NOMO-1 treated with DMSO at 0.1 percent for 48 hours (cell line): ENCODE data around the gene RNASEH2A.
A peak's percentile ranks its signal among the peaks of the same experiment; 100 is the strongest.

Source experiments
- DNase-seq: peaks from one replicate; lab custom pipeline; 2025; ENCODE audit not compliant: unreplicated experiment; lab: John Stamatoyannopoulos, UW

The RNASEH2A gene

DNA sequence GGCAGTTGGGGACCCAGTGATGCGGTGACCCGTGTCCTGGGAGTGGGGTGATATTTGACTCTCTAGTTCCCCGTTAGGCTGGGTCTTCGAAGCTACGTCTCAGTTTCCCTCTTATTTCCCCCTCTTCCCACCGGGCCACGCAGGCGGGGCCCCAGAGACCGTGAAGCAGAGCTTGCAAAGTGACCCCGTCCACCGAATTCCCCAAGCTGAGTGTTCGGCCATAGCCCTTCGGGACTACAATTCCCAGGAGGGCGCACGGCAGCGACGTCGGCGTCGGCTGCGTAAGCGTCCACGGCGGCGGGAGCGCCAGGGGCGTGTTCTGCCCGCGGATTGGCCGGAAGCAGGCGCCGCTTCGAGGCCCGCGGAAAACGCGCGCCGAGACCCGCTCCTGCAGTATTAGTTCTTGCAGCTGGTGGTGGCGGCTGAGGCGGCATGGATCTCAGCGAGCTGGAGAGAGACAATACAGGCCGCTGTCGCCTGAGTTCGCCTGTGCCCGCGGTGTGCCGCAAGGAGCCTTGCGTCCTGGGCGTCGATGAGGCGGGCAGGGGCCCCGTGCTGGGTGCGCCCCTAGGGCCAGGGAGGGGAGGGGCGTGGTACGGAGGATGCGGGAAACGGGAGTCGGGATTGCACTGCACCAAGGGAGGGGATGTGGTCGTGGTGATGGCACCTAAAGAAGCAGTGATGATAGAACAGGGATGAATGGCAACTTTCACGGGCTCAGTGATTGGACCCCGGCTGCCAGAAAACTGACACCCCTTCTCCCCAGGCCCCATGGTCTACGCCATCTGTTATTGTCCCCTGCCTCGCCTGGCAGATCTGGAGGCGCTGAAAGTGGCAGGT is at the start of gene RNASEH2A:
TSS of gene RNASEH2A (plus strand) at position 343 of the 840 bp plus-strand sequence. CDS start at position 433, 90 bp downstream.
- peak; percentile 87 for DNase-seq

DNA sequence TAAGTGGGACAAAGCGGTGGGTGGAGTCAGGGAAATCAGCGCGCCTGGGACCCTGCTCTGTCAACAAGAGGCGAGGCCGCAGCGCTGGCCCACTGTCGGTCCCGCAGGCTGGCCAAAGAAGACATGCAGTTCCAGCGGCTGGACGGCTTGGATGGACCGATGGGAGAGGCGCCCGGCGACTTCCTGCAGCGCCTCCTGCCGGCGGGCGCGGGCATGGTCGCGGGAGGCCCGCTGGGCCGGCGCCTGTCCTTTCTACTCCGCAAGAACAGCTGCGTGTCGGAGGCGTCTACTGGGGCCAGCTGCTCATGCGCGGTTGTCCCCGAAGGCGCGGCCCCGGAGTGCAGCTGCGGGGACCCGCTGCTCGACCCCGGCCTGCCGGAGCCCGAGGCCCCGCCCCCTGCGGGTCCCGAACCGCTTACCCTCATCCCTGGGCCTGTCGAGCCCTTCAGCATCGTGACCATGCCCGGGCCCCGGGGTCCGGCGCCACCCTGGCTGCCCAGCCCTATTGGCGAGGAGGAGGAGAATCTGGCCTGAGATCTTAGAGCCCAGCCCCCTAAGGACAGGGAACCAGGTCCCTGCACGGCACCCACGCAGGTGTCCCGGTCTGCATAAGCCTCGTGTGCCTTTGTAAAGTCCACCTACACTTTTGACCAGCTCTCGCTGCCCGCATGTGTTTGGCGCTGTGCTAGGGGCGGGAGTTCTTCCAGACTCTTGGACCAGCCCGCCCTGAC is 48.7 kb upstream of the RNASEH2A start:
- peak; percentile 57 for DNase-seq

DNA sequence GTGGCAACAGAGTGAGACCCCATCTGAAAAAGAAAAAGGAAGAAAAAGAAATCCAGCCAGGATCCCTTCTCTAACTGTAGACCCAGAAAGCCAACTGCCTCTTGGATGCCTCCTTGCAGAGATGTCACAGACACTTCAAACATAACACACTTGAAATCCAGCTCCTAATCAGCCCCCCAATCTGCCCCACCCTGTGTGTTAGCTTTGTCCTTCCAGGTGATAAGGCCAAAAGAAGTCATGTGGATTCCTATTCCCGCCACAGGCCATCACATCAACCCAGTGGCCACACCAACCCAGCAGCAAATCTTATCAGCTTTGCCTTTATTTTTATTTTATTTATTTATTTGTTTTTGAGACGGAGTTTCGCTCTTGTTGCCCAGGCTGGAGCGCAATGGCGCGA is 46.7 kb upstream of the RNASEH2A start:
- DNase-seq: no peak

DNA sequence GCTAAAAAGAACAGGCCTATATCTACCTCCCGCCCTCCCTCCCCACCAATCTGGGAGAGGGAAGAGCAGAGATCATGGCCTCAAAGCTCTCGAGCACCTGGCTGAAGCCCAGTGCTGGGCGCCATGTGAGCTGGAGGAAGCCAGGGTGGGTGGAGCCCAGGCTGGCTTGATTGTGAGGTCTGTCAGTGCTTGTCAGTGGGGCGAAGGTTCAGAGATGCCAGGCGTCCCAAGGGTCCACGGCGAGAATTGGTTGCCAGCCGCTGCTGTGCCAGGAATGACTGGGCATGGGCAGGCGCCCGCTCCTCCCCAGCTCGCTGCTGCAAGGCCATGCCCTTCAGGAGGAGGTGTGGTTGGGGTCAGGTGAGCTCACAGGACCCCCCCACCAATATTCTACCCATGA is 43.3 kb upstream of the RNASEH2A start:
- DNase-seq: no peak

DNA sequence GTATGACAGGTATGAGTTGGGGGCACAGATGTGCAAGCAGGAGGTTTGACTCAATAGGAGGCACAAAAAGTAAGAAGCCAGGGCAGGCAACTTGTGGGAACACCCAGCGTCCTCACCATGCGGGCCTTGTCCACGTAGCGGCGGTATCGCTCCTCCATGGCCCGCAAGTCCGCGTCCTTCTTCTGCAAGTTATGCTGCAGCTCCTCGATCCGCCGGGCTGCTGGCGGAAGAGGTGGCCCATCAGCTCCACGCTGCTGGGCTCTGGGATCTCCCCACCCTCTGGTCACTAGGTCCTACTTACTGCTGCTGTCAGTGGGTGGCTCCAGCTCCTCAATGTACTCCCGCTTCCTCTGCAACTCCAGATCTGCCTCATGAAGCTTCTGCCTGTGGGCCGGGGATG is 41.7 kb upstream of the RNASEH2A start:
- no peak for DNase-seq

DNA sequence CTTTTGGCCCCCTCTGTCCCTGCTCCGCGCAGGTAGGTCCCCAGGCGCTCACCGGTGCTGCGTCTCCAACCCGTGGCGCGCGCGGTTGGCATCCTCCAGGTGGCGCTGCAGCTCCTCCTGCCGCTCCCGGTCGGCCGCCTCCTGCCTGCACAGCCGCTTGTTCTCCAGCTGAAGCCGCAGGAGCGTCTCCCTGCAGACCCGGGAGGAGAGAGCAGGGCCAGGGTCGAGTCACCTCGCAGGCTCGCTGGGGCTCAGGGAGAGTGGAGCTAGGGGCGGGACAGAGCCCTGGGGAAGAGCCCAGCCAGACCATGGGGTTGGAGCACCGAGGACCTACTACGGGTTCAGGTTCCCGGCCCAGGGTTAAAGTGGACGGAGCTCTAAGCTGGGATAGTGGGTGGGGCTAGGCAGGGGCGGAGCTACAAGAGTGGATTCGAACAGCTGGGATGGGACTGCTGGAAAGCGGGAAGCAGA is 40.3 kb upstream of the RNASEH2A start:
- peak; percentile 44 for DNase-seq

DNA sequence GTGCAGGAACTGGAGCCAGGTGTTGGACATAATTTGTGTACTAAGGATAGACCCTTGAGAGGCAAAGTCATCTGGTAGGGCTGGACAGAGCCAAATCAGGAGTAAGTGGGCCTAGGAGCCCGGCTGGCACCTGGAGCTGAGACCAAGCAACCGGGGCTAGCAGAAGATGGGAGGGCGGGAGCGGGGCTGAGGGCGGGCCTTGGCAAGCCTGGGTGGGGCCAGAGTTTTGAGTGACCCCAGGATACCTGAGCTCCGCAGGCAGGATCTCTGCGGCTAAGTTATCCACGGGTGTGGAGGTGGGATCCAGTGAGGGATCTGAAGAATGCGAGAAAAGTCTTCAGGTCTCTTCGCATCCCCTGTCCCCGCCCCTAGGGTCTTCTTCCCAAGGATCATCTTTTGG is 39.2 kb upstream of the RNASEH2A start:
- DNase-seq: no peak

DNA sequence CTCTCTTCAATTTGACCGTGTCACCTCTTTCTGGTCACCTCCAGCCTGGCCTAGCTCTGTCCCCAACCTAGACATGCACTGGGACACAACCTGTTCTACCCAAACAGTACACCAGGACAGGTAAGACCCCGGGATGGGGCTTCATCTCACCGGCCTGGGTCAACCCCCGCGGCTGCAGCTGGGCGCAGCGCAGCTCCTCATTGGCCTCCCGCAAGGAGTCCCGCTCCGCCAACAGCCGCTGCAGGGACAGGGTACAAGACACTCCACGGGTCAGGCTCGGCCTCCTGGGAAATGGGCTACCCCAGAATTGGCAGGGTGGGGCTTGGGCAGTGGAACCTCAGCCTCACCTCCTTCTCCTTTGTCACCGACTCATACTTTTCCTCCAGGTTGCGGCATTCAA is 38.7 kb upstream of the RNASEH2A start:
- no peak for DNase-seq

DNA sequence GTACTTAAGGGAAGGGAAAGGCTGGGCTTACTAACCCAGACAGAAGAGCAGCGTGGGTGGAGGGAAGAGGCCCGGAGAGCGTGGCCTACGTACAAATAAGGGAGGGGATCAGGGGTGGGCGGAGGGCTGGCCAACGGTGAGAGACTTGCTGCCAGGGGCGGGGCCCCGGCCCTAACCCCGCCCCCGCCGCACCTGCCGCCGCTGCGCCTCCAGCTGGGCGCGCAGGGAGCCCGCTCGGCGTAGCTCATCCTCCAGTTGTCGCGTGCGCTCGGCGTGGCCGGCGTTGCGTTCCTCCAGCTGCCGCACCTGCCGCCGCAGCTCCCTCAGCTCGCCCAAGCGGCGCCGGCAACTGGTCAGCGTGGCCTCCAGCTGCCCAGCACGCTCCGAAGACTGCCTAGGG is 36.7 kb upstream of the RNASEH2A start:
- DNase-seq: no peak

DNA sequence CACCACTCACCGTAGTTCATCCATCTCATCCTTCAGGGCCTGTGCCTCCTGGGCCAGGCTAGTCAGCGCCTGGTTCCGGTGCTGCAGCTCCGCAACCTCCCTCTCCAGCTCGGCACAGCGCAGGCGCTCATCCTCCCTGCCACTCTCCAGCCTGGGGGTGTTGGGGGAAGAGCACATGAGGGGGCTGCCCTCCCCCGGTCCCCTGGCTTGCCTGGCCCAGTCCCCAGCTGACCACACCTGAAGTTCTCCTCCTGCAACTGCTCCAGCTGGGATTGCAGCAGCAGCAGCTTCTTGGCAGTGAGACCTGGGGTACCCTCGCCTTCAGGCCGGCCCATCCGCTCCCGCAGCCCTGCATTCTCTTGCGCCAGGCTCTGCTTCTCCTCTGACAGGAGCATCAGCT is 35.5 kb upstream of the RNASEH2A start:
- DNase-seq: no peak

DNA sequence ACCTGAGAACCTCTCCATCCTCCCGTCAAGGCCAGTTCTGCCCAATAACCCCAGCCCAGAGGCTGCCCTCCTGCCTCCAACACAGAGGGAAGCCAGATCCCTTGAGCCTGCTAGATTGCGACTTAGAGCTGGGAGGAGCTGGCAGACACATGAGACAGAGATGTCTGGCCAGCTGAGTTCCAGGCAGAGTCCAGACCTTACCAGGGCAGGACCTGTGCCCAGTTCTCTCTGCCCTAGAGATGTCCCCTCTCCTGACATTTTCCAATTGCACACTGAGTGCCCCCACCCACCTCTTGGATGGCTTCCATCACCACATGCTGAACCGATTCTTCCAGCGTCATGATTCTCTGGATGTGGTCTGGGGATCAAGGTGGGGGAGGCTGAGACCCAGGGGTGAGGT is 34.1 kb upstream of the RNASEH2A start:
- no peak for DNase-seq

DNA sequence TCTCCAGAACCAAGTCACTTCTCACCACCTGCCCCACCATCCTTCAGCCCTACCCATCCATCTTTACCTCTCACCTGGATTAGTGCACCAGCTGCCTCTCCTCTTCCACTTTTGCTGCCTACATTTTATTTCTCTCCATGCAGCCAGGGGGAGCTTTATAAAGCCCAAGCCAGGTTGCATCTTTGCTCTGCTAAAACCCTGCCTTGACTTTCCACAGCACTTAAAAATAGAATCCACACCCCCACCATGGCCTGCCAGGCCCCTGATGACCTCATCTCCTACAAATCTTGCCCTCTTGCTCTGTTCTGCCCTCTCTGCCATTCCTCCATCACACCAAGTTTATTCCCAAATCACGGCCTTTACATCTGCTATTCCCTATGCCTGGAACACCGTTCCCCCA is 32.8 kb upstream of the RNASEH2A start:
- DNase-seq: no peak

DNA sequence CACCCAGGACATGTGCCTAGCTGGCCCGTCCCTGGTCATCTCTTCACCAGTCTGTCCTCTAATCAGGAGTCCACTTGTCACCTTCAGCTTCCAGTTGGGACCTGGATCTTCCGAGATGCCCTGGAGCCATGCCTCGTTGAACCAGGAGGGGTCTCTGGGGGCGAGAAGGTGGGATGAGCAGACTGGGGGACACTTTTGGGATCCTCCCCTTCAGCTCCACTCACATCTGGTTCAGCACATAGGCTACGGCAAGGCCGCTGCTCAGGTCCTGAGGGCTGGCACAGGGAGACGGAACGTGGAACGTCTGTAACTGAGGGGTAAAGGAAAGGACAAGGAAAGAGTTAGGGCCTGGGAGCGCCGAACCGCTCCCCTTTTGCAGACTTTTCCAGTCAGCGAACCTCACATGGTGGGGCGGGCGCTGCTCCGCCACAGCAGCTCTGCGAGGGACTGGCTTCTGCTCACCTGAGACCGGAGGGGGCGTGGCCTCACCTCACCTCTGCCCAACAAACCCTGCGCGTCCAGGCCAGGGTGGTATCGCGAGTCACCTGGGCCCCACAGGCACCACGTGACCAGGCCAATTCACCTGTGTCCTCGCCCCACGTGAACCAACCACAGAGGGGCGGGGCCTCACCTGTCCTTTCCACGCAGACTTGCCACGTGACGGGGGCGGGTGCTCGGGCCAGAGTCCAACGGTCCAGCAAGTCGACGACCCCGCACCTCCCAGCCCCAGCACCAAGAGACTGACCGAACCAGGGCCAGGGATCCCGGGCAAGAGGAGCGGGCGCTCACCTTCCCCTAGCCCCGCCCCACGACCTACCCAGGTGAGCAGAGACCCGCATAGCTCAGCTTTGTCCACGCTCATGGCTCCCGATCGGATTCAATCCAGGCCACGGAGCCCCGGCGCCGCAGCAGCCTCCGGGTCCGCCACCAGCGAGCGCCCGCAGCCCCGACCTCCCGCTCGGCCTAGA is 31.5 kb upstream of the RNASEH2A start, which contains the start of gene HOOK2:
TSS of gene HOOK2 (minus strand) at position 965 of the 968 bp plus-strand sequence. CDS start at position 862, 103 bp downstream.
- no peak for DNase-seq

DNA sequence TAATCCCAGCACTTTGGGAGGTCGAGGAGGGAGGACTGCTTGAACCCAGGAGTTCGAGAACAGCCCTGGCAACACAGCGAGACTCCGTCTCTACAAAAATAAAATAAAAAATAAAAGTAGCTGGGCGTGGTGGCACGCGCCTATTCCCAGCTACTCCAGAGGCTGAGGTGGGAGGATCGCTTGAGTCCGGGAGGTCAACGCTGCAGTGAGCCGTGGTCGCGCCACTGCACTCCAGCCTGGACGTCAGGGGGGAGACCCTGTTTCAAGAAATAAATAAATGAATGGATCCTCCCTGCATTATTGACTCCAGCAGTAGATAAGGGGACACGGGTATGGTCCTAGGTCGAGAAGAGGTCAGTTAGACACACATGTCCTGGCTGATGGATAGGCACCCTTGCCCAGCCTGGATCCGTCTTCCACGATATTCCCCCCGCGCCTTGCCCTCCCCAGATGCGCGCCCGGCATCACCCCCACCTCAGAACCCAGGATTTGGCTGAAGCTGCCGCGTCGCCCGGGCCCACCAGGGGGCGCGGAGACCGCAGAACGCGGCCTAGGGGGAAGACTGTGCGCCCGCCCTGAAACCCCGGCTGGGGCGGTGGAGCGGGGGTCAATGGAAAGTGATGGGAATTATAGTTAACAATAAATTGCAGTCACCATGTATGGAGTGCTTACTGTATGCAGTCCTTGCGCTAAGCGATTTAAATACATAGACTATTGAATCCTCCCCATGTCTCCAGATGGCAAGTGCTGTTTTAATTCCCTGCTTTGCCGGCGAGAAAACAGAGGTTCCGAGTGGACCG is 29.0 kb upstream of the RNASEH2A start:
- DNase-seq: peak; percentile 71

DNA sequence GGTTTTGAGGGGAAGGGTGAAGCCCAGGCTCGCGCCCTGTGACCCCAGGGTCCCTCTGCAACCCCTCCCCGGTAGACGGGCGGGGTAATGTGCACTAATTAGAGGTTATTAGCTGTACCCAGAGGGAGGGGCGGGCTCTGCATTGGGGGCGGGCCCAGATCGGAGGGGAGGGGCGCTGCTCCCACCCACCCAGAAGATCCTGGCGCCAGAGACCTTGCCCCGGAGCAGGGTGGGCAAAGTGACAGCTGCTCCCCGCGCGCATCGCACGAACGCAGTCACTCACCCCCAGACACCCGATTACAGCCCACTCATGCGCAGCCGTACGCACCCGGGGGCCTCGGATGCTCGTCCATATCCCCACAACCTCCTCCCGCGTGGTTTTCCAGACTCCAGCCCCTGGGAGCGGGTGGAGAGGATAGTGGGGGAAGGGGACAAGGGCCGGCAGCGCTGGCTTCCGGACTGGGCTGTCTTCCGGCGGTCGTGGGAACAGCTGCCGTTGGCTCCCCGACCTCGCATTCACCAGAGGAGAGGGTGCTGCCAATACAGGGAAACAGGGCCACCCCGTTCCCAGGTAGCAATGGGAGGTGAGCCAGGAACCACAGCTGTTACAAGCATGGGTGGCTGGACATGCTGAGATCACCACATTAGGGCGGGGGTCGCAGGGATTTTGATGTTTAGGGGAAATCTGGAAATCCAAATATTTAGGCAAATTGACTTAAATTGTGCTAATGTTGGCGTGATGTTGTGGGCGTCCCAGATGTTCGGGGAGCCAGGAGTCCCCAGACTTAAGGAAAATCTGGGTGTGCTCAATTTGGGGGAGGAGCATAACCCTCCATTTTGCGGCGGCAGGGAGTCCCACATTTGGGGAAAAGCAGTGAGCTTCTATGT is 28.1 kb upstream of the RNASEH2A start:
- peak; percentile 32 for DNase-seq

DNA sequence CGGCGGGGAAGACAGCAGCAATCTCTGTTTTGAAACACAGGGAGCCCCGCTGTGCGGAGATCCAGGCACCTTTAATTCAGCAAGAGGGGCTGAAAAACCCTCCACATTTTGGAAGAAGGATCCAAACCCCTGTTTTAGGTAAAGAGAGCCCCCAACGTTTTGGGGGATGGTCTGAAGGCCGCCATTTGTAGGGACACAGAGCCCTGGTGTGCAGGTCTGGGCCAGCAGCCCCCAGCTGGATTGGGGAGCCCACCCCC is 27.6 kb upstream of the RNASEH2A start:
- DNase-seq: no peak

DNA sequence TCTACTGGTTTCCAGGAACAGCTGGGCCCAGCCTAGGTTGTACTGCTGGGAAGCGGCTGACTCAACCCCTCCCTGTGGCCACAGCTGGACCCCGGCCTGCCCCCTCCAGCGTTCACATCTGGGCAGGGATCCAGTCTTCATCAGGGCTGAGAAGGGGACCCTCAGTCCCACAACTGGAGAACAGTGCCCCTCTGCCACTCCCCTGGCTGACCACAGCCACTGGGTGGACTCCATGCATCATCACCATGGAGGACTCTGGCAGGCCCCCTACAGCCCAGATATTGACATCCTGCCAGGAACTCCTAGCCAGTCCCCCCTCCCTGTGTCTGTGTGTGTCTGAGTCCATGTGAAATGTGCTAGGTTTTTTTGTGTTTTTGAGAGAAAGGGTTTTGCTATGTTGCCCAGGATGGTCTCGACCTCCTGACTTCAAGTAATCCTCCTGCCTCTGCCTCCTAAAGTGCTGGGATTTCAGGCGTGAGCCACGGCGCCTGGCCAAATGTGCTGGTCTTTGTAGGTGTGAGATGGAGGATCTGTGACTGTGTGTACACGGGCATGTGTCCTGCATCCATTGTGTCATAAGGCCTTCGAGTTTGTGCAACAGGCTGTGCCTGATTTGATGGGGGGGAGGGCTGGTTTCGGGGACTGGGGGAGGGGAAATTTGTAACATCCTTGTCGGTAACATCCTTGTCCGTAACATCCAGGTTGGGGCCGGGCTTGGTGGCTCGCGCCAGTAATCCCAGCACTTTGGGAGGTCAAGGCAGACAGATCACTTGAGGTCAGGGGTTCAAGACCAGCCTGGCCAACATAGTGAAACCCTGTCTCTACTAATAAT is 27.0 kb upstream of the RNASEH2A start:
- peak; percentile 7 for DNase-seq

DNA sequence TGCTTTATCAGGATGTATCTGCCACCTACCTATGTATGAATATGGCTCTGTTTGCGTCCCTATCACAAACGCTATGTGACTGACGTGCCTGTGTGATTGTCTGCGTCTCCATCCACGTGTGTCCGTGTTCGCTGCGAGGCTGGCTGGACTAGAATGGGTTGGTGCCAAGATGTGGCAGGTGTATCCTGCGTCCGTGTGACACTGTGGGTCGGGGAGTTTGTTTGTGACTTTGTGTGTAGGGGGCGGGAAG is 24.3 kb upstream of the RNASEH2A start:
- no peak for DNase-seq
